Measurements from ENCODE around the gene MLKL. TPM values are rescaled to one million over a fixed set of nuclear protein-coding genes. Genes with fewer than 3 reads are reported as not detected.

MLKL gene
- total and polyA plus RNA-seq, 4 donors: 1.6 to 4.6 (median 3.5) TPM

DNA sequence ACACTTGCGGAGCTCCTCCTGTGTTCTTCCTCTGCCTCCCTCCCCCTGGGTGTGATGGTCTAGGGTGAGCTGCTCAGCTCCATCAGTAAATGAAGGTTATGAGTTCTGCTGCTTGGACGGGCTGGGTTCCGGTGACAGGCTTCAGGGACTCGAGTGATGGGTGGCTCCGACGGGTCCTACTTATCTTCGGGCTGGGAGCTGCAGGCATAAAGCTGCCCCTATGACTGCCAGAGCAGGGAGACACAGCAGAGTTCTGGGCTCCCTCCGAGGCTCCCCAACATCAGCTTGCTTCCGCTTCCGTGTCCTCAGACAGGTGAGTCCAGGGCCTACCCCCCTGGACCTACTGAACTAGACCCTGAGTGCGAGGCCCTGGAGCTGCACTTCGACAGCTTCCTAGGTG lies 11.3 kb upstream of the MLKL start:
- Histone ChIP-seq H3K36me3 (ENCODE audit: control insufficient read depth, insufficient read depth, low read length) (no peaks in the 10 kb centered on the region), H3K27me3 (ENCODE audit: control insufficient read depth, insufficient read depth, low read length) (no peaks in the 10 kb centered on the region), H3K9me3 (ENCODE audit: control insufficient read depth, insufficient read depth, low read length) (no peaks in the 10 kb centered on the region), H3K27ac (ENCODE audit: low read depth, low read length) (no peak overlapping the region), H3K4me3 (ENCODE audit: low read depth, low read length) (no peak overlapping the region), H3K4me1 (ENCODE audit: control insufficient read depth, insufficient read depth, low read length) (peaks cover 5% of the 10 kb centered on the region)
- 97% methylated on average over 11 of the region's 12 CpGs for WGBS (ENCODE audit: insufficient coverage)
- DNase-seq (ENCODE audit: low read depth in 4 of 6, low spot score in 6 of 6): no peak

DNA sequence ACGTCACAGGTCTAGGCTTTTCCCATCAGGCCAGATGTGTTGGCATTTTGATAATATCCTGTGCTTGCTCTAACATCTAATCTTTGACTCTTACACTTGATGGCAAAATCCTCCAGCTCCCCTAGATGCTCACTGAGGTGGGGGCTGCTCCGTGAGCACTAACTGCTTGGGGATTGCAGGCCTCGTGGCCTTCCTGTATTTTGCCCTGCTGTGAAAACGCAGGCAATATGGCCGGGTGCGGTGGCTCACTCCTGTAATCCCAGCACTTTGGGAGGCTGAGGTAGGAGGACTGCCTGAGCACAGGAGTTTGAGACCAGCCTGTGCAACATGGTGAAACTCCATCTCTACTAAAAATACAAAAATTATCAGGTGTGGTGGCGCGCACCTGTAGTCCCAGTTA lies 9.7 kb upstream of the MLKL start:
- 96% methylated on average over 4 of the region's 8 CpGs for WGBS (ENCODE audit: insufficient coverage)
- DNase-seq (ENCODE audit: low read depth in 4 of 6, low spot score in 6 of 6): no peak
- no peaks in the 10 kb centered on the region for H3K9me3 ChIP-seq (ENCODE audit: control insufficient read depth, insufficient read depth, low read length)
- H3K27me3 ChIP-seq (ENCODE audit: control insufficient read depth, insufficient read depth, low read length): no peaks in the 10 kb centered on the region
- H3K27ac ChIP-seq (ENCODE audit: low read depth, low read length): peak overlapping the region; percentile 40
- H3K4me1 ChIP-seq (ENCODE audit: control insufficient read depth, insufficient read depth, low read length): peaks cover 5% of the 10 kb centered on the region
- no peak overlapping the region for H3K4me3 ChIP-seq (ENCODE audit: low read depth, low read length)
- no peaks in the 10 kb centered on the region for H3K36me3 ChIP-seq (ENCODE audit: control insufficient read depth, insufficient read depth, low read length)

GRCh38 chr16:74709441-74709877 lies 8.8 kb upstream of the MLKL start:
- no peaks in the 10 kb centered on the region for H3K36me3 ChIP-seq (ENCODE audit: control insufficient read depth, insufficient read depth, low read length)
- H3K27me3 ChIP-seq (ENCODE audit: control insufficient read depth, insufficient read depth, low read length): no peaks in the 10 kb centered on the region
- peaks cover 5% of the 10 kb centered on the region for H3K4me1 ChIP-seq (ENCODE audit: control insufficient read depth, insufficient read depth, low read length)
- WGBS (ENCODE audit: insufficient coverage): 0% methylated on average over 2 of the region's 6 CpGs
- no peak overlapping the region for H3K4me3 ChIP-seq (ENCODE audit: low read depth, low read length)
- H3K9me3 ChIP-seq (ENCODE audit: control insufficient read depth, insufficient read depth, low read length): no peaks in the 10 kb centered on the region
- DNase-seq (ENCODE audit: low read depth in 4 of 6, low spot score in 6 of 6): peak; percentile 52 to 94 (median 74)
- peak overlapping the region; percentile 40 for H3K27ac ChIP-seq (ENCODE audit: low read depth, low read length)

DNA sequence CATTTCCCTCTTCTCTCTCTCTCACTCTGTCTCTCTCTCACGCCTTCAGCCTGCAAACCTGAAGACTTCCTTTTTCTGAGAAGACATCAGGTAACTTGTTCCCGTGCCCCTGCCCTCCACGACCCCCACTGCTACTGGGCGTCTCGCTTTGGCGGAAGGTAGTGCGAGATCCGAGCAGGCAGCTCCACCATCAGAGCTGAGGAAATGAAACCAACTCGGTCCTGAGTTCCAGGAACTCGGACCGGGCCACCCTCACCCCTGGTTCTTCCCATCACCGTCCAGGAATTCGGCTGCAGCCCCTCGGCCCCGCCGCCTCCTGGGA lies 585 bp downstream of the MLKL start:
- Histone ChIP-seq H3K9me3 (ENCODE audit: control insufficient read depth, insufficient read depth, low read length) (no peaks in the 10 kb centered on the region), H3K4me1 (ENCODE audit: control insufficient read depth, insufficient read depth, low read length) (peaks cover 17% of the 10 kb centered on the region), H3K4me3 (ENCODE audit: low read depth, low read length) (peak overlapping the region; percentile 53), H3K36me3 (ENCODE audit: control insufficient read depth, insufficient read depth, low read length) (no peaks in the 10 kb centered on the region), H3K27ac (ENCODE audit: low read depth, low read length) (no peak overlapping the region), H3K27me3 (ENCODE audit: control insufficient read depth, insufficient read depth, low read length) (peaks cover 17% of the 10 kb centered on the region)
- no peak for DNase-seq (ENCODE audit: low read depth in 4 of 6, low spot score in 6 of 6)
- 4% methylated on average over 16 of the region's 16 CpGs for WGBS (ENCODE audit: insufficient coverage)

GRCh38 chr16:74699666-74700065 lies 996 bp downstream of the MLKL start:
- no peak for DNase-seq (ENCODE audit: low read depth in 4 of 6, low spot score in 6 of 6)
- H3K27ac ChIP-seq (ENCODE audit: low read depth, low read length): no peak overlapping the region
- H3K27me3 ChIP-seq (ENCODE audit: control insufficient read depth, insufficient read depth, low read length): peaks cover 17% of the 10 kb centered on the region
- no peaks in the 10 kb centered on the region for H3K36me3 ChIP-seq (ENCODE audit: control insufficient read depth, insufficient read depth, low read length)
- H3K4me3 ChIP-seq (ENCODE audit: low read depth, low read length): peak overlapping the region; percentile 53
- H3K9me3 ChIP-seq (ENCODE audit: control insufficient read depth, insufficient read depth, low read length): no peaks in the 10 kb centered on the region
- H3K4me1 ChIP-seq (ENCODE audit: control insufficient read depth, insufficient read depth, low read length): peaks cover 17% of the 10 kb centered on the region
- WGBS (ENCODE audit: insufficient coverage): no CpG with 5 or more reads among the region's 4 CpGs

- Histone ChIP-seq H3K27ac (ENCODE audit: low read depth, low read length) (no peak overlapping the region), H3K4me1 (ENCODE audit: control insufficient read depth, insufficient read depth, low read length) (peaks cover 17% of the 10 kb centered on the region), H3K36me3 (ENCODE audit: control insufficient read depth, insufficient read depth, low read length) (no peaks in the 10 kb centered on the region), H3K27me3 (ENCODE audit: control insufficient read depth, insufficient read depth, low read length) (peaks cover 17% of the 10 kb centered on the region), H3K9me3 (ENCODE audit: control insufficient read depth, insufficient read depth, low read length) (no peaks in the 10 kb centered on the region), H3K4me3 (ENCODE audit: low read depth, low read length) (no peak overlapping the region)
- DNase-seq (ENCODE audit: low read depth in 4 of 6, low spot score in 6 of 6): no peak
- 70% methylated on average over 2 of the region's 4 CpGs for WGBS (ENCODE audit: insufficient coverage)
Measured at GRCh38 chr16:74698222-74698621, 2.4 kb downstream of the MLKL start.

GRCh38 chr16:74695450-74696422 lies 4.9 kb downstream of the MLKL start:
- no peaks in the 10 kb centered on the region for H3K36me3 ChIP-seq (ENCODE audit: control insufficient read depth, insufficient read depth, low read length)
- H3K27me3 ChIP-seq (ENCODE audit: control insufficient read depth, insufficient read depth, low read length): peaks cover 12% of the 10 kb centered on the region
- peak; percentile 45 to 95 (median 59) for DNase-seq (ENCODE audit: low read depth in 4 of 6, low spot score in 6 of 6)
- no peak overlapping the region for H3K27ac ChIP-seq (ENCODE audit: low read depth, low read length)
- H3K9me3 ChIP-seq (ENCODE audit: control insufficient read depth, insufficient read depth, low read length): no peaks in the 10 kb centered on the region
- WGBS (ENCODE audit: insufficient coverage): 40% methylated on average over 5 of the region's 19 CpGs
- H3K4me1 ChIP-seq (ENCODE audit: control insufficient read depth, insufficient read depth, low read length): peaks cover 15% of the 10 kb centered on the region
- peak overlapping the region; percentile 46 for H3K4me3 ChIP-seq (ENCODE audit: low read depth, low read length)

GRCh38 chr16:74691093-74691855 lies 9.4 kb downstream of the MLKL start:
- H3K27me3 ChIP-seq (ENCODE audit: control insufficient read depth, insufficient read depth, low read length): no peaks in the 10 kb centered on the region
- peaks cover 4% of the 10 kb centered on the region for H3K4me1 ChIP-seq (ENCODE audit: control insufficient read depth, insufficient read depth, low read length)
- DNase-seq (ENCODE audit: low read depth in 4 of 6, low spot score in 6 of 6): no peak
- 77% methylated on average over 6 of the region's 10 CpGs for WGBS (ENCODE audit: insufficient coverage)
- H3K27ac ChIP-seq (ENCODE audit: low read depth, low read length): no peak overlapping the region
- no peaks in the 10 kb centered on the region for H3K36me3 ChIP-seq (ENCODE audit: control insufficient read depth, insufficient read depth, low read length)
- H3K9me3 ChIP-seq (ENCODE audit: control insufficient read depth, insufficient read depth, low read length): no peaks in the 10 kb centered on the region
- no peak overlapping the region for H3K4me3 ChIP-seq (ENCODE audit: low read depth, low read length)

DNA sequence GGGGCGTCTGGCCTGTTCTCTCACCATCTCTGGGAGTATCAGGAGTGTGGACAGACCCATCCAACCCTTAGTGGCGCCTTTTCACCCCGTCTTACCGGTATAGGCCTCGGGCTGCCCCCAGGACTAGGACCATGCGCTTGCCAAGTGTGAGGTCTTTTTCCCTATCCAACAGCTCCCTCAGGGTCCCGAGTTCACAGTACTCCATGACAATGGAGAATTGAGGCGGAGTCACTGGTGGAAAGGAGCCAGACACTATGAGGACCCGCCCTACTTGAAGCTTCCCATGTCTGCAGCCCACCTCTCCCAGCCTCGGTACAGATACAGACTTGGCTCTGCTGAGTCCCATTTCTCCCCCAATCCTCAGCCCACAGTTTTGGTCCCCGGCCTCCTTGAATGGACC lies 18.1 kb downstream of the MLKL start:
- Histone ChIP-seq H3K9me3 (ENCODE audit: control insufficient read depth, insufficient read depth, low read length) (no peaks in the 10 kb centered on the region), H3K4me1 (ENCODE audit: control insufficient read depth, insufficient read depth, low read length) (no peaks in the 10 kb centered on the region), H3K27me3 (ENCODE audit: control insufficient read depth, insufficient read depth, low read length) (no peaks in the 10 kb centered on the region), H3K4me3 (ENCODE audit: low read depth, low read length) (no peak overlapping the region), H3K27ac (ENCODE audit: low read depth, low read length) (no peak overlapping the region), H3K36me3 (ENCODE audit: control insufficient read depth, insufficient read depth, low read length) (no peaks in the 10 kb centered on the region)
- no peak for DNase-seq (ENCODE audit: low read depth in 4 of 6, low spot score in 6 of 6)
- WGBS (ENCODE audit: insufficient coverage): 77% methylated on average over 10 of the region's 11 CpGs

All from spinal cord (tissue), 10 donors.